Adrenal gland (tissue), 12 donors: ENCODE measurements around the gene NPR2. TPM values are rescaled to one million over a fixed set of nuclear protein-coding genes. Genes with fewer than 3 reads are reported as not detected.

Experiments used
- DNase-seq, 7 donors: peaks; one replicate each; pipeline ENCODE4 v3.0.0-alpha.2; 2019 to 2020
- H3K27ac ChIP-seq, 5 donors: fragments of 200-600 bp; sonication (generic) in 4 of 5; 1 replicate in 3 of 5; 2 replicates in 2 of 5; pipeline versions ENCODE4 v1.5.1 to v1.8.0; 2016 to 2020; ENCODE audit warnings: mild to moderate bottlenecking in 1 of 5
- H3K27me3 ChIP-seq: fragments of 200-600 bp; 2 replicates; pipeline ENCODE4 v1.8.0; 2021
- H3K36me3 ChIP-seq, 2 donors: fragments of 200-600 bp; replicated peaks in 1 of 2; 1 replicate in 1 of 2; 2 replicates in 1 of 2; pipeline versions ENCODE4 v1.5.1 to v1.8.0; 2018 to 2022
- H3K4me1 ChIP-seq, 2 donors: fragments of 200-600 bp; replicated peaks in 1 of 2; 1 replicate in 1 of 2; 2 replicates in 1 of 2; pipeline versions ENCODE4 v1.5.1 to v1.8.0; 2018 to 2021
- H3K4me3 ChIP-seq, 4 donors: fragments of 200-600 bp; sonication (generic) in 3 of 4; one replicate each; pipeline ENCODE4 v1.5.1; 2016 to 2018
- H3K9me3 ChIP-seq, 3 donors: fragments of 200-600 bp; sonication (generic) in 1 of 3; replicated peaks in 1 of 3; 1 replicate in 2 of 3; 2 replicates in 1 of 3; pipeline versions ENCODE4 v1.5.1 to v1.8.0; 2016 to 2021
- CTCF ChIP-seq, 6 experiments: fragments of 450-650 bp in 4 of 6; fragments of 200-600 bp in 2 of 6; sonication (generic) in 1 of 6; IDR thresholded peaks; 1 replicate in 5 of 6; 2 replicates in 1 of 6; pipeline versions ENCODE4 v1.5.1 to v1.8.0; 2016 to 2021; ENCODE audit warnings: antibody characterized with exemption in 6 of 6, mild to moderate bottlenecking in 2 of 6, moderate library complexity in 1 of 6
- POLR2A ChIP-seq, 2 donors: fragments of 450-650 bp; IDR thresholded peaks; one replicate each; pipeline ENCODE4 v1.6.1; 2017; ENCODE audit warnings: antibody characterized with exemption in 2 of 2, mild to moderate bottlenecking in 2 of 2, moderate library complexity in 1 of 2
- WGBS, 4 donors: extraction: QIAGEN DNeasy Blood & Tissue Kit in 2 of 4; methylation state at CpG; one replicate each; pipeline versions ENCODE4 v1.1.5 to v1.1.7; 2013 to 2017; 5-methylcytosine and 5-hydroxymethylcytosine counted together
- intact Hi-C, 2 donors: fragments of 100-400 bp; cut with DNase I; formaldehyde crosslinking; loops; one replicate each; pipeline versions ENCODE4 v1.14.1 to v1.15.0; 2022 to 2023
- polyA plus RNA-seq, 3 donors: library from polyadenylated mRNA; stranded (reverse); fragments of 200-250 nt in 2 of 3; fragments of 350-450 nt in 1 of 3; fragmentation: Illumina TruSeq in 1 of 3; extraction: RNeasy Lipid Tissue Mini Kit (QIAGEN cat#74804) in 1 of 3; gene quantifications; one replicate each; pipeline ENCODE4 v1.2.3, GENCODE V29; 2013 to 2014
- small RNA-seq, 2 donors: library from RNA; depleted of rRNA; stranded (forward); fragments of <200 nt; gene quantifications; one replicate each; pipeline ENCODE3, GENCODE V24; 2016
- total RNA-seq, 9 donors: library from RNA; depleted of rRNA in 4 of 9; stranded (reverse); fragments of >200 nt in 4 of 9; fragments of 120-200 nt in 1 of 9; fragmentation: NEBNext Ultra II Directional in 1 of 9; extraction: Animal tissue kit (Norgen Biotek cat#: 25700) in 1 of 9; gene quantifications; one replicate each; pipeline versions ENCODE4 v1.1.0 to v1.2.4, GENCODE V29; 2013 to 2023
- donor health status: healthy with polysubstance abuse.
- donor health status: Bipolar disorder and iron deficiency.
- donor health status: DM: yes; HTN: yes; CAD: no.
- donor health status: DM: no; HTN: no; CAD: no.
- donor health status: DM: no; HTN: no; CAD: no.
- donor health status: DM: yes; HTN: yes; CAD: no.

The NPR2 gene
- total and polyA plus RNA-seq, 12 donors: 5.6 to 69.9 (median 24.1) TPM

- H3K27ac ChIP-seq: no peak overlapping the region
- 91 to 96% (median 94%) methylated on average over 5 to 7 of the region's 7 CpGs for WGBS, 4 donors
These were observed 62.8 kb downstream of the NPR2 start for GRCh38 chr9:35854091-35854762.

DNA sequence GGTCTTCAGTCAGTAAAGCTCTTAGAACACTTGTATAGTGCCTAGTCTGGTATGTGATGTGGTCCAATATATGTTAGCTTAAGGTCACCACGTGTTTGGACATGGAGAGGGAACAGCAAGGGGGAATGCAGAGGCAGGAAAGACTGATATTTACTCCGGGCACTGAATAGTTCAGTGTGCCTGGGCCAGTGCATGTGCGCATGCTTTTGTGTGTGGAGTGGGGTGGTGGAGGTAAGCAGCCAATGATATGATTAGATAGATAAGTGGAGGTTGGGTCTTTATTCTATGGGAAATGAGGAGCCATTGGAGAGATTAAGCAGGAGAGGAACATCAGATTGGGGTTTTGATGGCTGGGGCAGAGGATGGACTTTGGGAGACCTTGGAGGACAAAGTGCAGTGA is 64.8 kb downstream of the NPR2 start:
- no peak overlapping the region for H3K4me3 ChIP-seq
- WGBS, 4 donors: 75 to 85% (median 79%) methylated on average over 3 of the region's 3 CpGs
- no peaks in the 10 kb centered on the region for H3K4me1 ChIP-seq
- no peak for DNase-seq
- no peaks in the 10 kb centered on the region for H3K9me3 ChIP-seq
- H3K36me3 ChIP-seq: no peaks in the 10 kb centered on the region
- H3K27ac ChIP-seq: no peak overlapping the region
- H3K27me3 ChIP-seq: no peaks in the 10 kb centered on the region
- TF ChIP-seq CTCF (IDR thresholded peaks at IDR 0.05) (no peak), POLR2A (IDR thresholded peaks at IDR 0.05) (no peak)
- intact Hi-C loops: no loop called here

More at GRCh38 chr9:35854091-35854762, 62.8 kb downstream of the NPR2 start:
- intact Hi-C loops: no loop called here
- H3K4me1 ChIP-seq: no peaks in the 10 kb centered on the region
- no peaks in the 10 kb centered on the region for H3K9me3 ChIP-seq
- DNase-seq: peak in 1 of 7 donors; percentile 27
- H3K27me3 ChIP-seq: no peaks in the 10 kb centered on the region
- no peaks in the 10 kb centered on the region for H3K36me3 ChIP-seq
- TF ChIP-seq POLR2A (IDR thresholded peaks at IDR 0.05) (no peak), CTCF (IDR thresholded peaks at IDR 0.05) (no peak)
- H3K4me3 ChIP-seq: no peak overlapping the region

DNA sequence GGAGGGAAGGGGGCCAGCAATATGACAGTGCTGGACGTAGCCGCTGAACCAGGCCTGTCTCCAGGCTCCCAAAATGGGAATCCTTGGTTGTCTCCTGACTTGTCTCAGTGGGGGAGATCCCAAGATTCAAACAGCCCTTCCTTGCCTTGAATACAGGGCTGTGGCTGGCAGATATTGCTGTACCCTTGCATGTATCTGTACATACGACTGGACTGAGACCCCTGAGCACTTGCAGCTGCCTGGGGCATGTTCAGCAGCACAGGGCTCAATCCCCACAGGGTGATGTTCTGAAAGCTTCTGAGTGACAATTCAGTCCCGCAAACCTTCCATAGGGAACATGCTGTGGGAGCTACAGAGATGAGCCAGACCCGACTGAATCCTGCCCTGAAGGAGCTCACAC is 65.5 kb downstream of the NPR2 start:
- Histone ChIP-seq H3K9me3 (no peaks in the 10 kb centered on the region), H3K27me3 (no peaks in the 10 kb centered on the region), H3K4me1 (no peaks in the 10 kb centered on the region), H3K4me3 (no peak overlapping the region), H3K36me3 (no peaks in the 10 kb centered on the region), H3K27ac (no peak overlapping the region)
- intact Hi-C loops: no loop called here
- WGBS, 4 donors: 84 to 91% (median 86%) methylated on average over 2 to 5 of the region's 5 CpGs
- peak in 2 of 7 donors; percentile 15 to 43 for DNase-seq
- TF ChIP-seq CTCF (IDR thresholded peaks at IDR 0.05) (no peak), POLR2A (IDR thresholded peaks at IDR 0.05) (no peak)

GRCh38 chr9:35858458-35858857 is 67.1 kb downstream of the NPR2 start:
- Histone ChIP-seq H3K9me3 (no peaks in the 10 kb centered on the region), H3K4me3 (no peak overlapping the region), H3K27me3 (no peaks in the 10 kb centered on the region), H3K36me3 (no peaks in the 10 kb centered on the region), H3K27ac (no peak overlapping the region), H3K4me1 (no peaks in the 10 kb centered on the region)
- WGBS, 4 donors: 75 to 79% (median 76%) methylated on average over 5 of the region's 5 CpGs
- DNase-seq: no peak
- TF ChIP-seq POLR2A (IDR thresholded peaks at IDR 0.05) (no peak), CTCF (IDR thresholded peaks at IDR 0.05) (no peak)
- intact Hi-C loops: no loop called here

Small RNA genes within 50 kb of the gene (small RNA-seq; reads per million reads assigned to genes)
- 0 to 0.36 reads per million in 2 donors for gene HINT2

Other genes with a start within 250 kb of the NPR2 start
- 100 to 1,000 TPM in 1 of 9 donors, 10 to 100 TPM in 8; 25.9 to 189 (median 56.5) TPM for gene TESK1, start 186.3 kb upstream of the NPR2 start, total RNA-seq
- gene TESK1, start 186.3 kb upstream of the NPR2 start, polyA plus RNA-seq: 100 to 1,000 TPM in 2 of 3 donors, 10 to 100 TPM in 1; 68.6 to 159 (median 152) TPM
- gene CD72, start 173.2 kb upstream of the NPR2 start, total RNA-seq: 1 to 10 TPM in 8 of 9 donors, under 1 TPM in 1; 0.69 to 8.0 (median 3.9) TPM
- 10 to 100 TPM in 1 of 3 donors, 1 to 10 TPM in 2; 1.3 to 18.5 (median 7.4) TPM for gene CD72, start 173.2 kb upstream of the NPR2 start, polyA plus RNA-seq
- gene SIT1, start 140.7 kb upstream of the NPR2 start, total RNA-seq: 1 to 10 TPM in 4 of 9 donors, under 1 TPM in 4, not detected in 1; 0.06 to 2.1 (median 0.86) TPM
- 1 to 10 TPM in 1 of 3 donors, under 1 TPM in 1, not detected in 1; 0.37 to 1.0 TPM for gene SIT1, start 140.7 kb upstream of the NPR2 start, polyA plus RNA-seq
- gene RMRP, start 133.6 kb upstream of the NPR2 start, total RNA-seq: over 10,000 TPM in 5 of 9 donors, 1,000 to 10,000 TPM in 3, 100 to 1,000 TPM in 1; 885 to 23,366 (median 10,611) TPM
- 1,000 to 10,000 TPM in 2 of 3 donors, not detected in 1; 1,807 to 2,186 TPM for gene RMRP, start 133.6 kb upstream of the NPR2 start, polyA plus RNA-seq
- gene CCDC107, start 133.3 kb upstream of the NPR2 start, total RNA-seq: 10 to 100 TPM; 27.9 to 55.0 (median 39.6) TPM
- 100 to 1,000 TPM in 2 of 3 donors, 10 to 100 TPM in 1; 53.6 to 198 (median 169) TPM for gene CCDC107, start 133.3 kb upstream of the NPR2 start, polyA plus RNA-seq
- 10 to 100 TPM in 1 of 9 donors, 1 to 10 TPM in 3, under 1 TPM in 5; 0.42 to 18.4 (median 0.96) TPM for gene ARHGEF39, start 126.4 kb upstream of the NPR2 start, total RNA-seq
- gene ARHGEF39, start 126.4 kb upstream of the NPR2 start, polyA plus RNA-seq: 1 to 10 TPM; 1.2 to 4.0 (median 1.5) TPM
- gene CA9, start 117.7 kb upstream of the NPR2 start, total RNA-seq: 10 to 100 TPM in 1 of 9 donors, 1 to 10 TPM in 5, under 1 TPM in 3; 0.28 to 13.7 (median 2.0) TPM
- 1 to 10 TPM in 2 of 3 donors, under 1 TPM in 1; 0.31 to 1.4 (median 1.3) TPM for gene CA9, start 117.7 kb upstream of the NPR2 start, polyA plus RNA-seq
- gene TPM2, start 101.7 kb upstream of the NPR2 start, total RNA-seq: 100 to 1,000 TPM; 188 to 654 (median 368) TPM
- 1,000 to 10,000 TPM in 2 of 3 donors, 100 to 1,000 TPM in 1; 462 to 1,472 (median 1,350) TPM for gene TPM2, start 101.7 kb upstream of the NPR2 start, polyA plus RNA-seq
- 100 to 1,000 TPM; 157 to 565 (median 372) TPM for gene TLN1, start 59.4 kb upstream of the NPR2 start, total RNA-seq
- 100 to 1,000 TPM; 165 to 232 (median 178) TPM for gene TLN1, start 59.4 kb upstream of the NPR2 start, polyA plus RNA-seq
- gene CREB3, start 58.9 kb upstream of the NPR2 start, total RNA-seq: 100 to 1,000 TPM in 1 of 9 donors, 10 to 100 TPM in 8; 47.0 to 142 (median 60.3) TPM
- 100 to 1,000 TPM in 1 of 3 donors, 10 to 100 TPM in 2; 47.6 to 113 (median 52.0) TPM for gene CREB3, start 58.9 kb upstream of the NPR2 start, polyA plus RNA-seq
- 10 to 100 TPM; 28.5 to 74.5 (median 52.4) TPM for gene GBA2, start 42.4 kb upstream of the NPR2 start, total RNA-seq
- 10 to 100 TPM; 42.4 to 84.8 (median 79.0) TPM for gene GBA2, start 42.4 kb upstream of the NPR2 start, polyA plus RNA-seq
- 10 to 100 TPM; 17.1 to 41.2 (median 23.3) TPM for gene RGP1, start 42.3 kb upstream of the NPR2 start, total RNA-seq
- 10 to 100 TPM in 2 of 3 donors, 1 to 10 TPM in 1; 6.4 to 24.7 (median 13.5) TPM for gene RGP1, start 42.3 kb upstream of the NPR2 start, polyA plus RNA-seq
- gene MSMP, start 37.3 kb upstream of the NPR2 start, total RNA-seq: 1 to 10 TPM in 2 of 9 donors, not detected in 7; 1.1 to 2.0 TPM
- gene MSMP, start 37.3 kb upstream of the NPR2 start, polyA plus RNA-seq: 1 to 10 TPM in 1 of 3 donors, under 1 TPM in 1, not detected in 1; 0.56 to 1.3 TPM
- 1 to 10 TPM in 8 of 9 donors, under 1 TPM in 1; 0.98 to 3.6 (median 2.3) TPM for gene SPAG8, start 20.7 kb downstream of the NPR2 start, total RNA-seq
- gene SPAG8, start 20.7 kb downstream of the NPR2 start, polyA plus RNA-seq: 1 to 10 TPM; 1.2 to 9.2 (median 4.2) TPM
- gene HINT2, start 23.5 kb downstream of the NPR2 start, total RNA-seq: 10 to 100 TPM; 27.6 to 99.6 (median 78.7) TPM
- gene HINT2, start 23.5 kb downstream of the NPR2 start, polyA plus RNA-seq: 100 to 1,000 TPM in 2 of 3 donors, 10 to 100 TPM in 1; 83.5 to 199 (median 119) TPM
- under 1 TPM in 1 of 9 donors, not detected in 8; 0.22 TPM for gene FAM221B, start 37.1 kb downstream of the NPR2 start, total RNA-seq
- under 1 TPM in 2 of 3 donors, not detected in 1; 0.07 to 0.16 TPM for gene FAM221B, start 37.1 kb downstream of the NPR2 start, polyA plus RNA-seq
- 10 to 100 TPM in 7 of 9 donors, 1 to 10 TPM in 2; 5.5 to 43.6 (median 17.5) TPM for gene TMEM8B, start 37.6 kb downstream of the NPR2 start, total RNA-seq
- gene TMEM8B, start 37.6 kb downstream of the NPR2 start, polyA plus RNA-seq: 10 to 100 TPM; 13.3 to 33.3 (median 23.2) TPM
- gene OR13J1, start 78.8 kb downstream of the NPR2 start, total RNA-seq: not detected
- gene OR13J1, start 78.8 kb downstream of the NPR2 start, polyA plus RNA-seq: not detected
- gene HRCT1, start 114.6 kb downstream of the NPR2 start, total RNA-seq: 1 to 10 TPM in 5 of 9 donors, under 1 TPM in 2, not detected in 2; 0.35 to 5.9 (median 1.9) TPM
- 1 to 10 TPM in 2 of 3 donors, not detected in 1; 1.1 to 1.5 TPM for gene HRCT1, start 114.6 kb downstream of the NPR2 start, polyA plus RNA-seq
- 1 to 10 TPM in 7 of 9 donors, under 1 TPM in 2; 0.54 to 3.6 (median 2.0) TPM for gene SPAAR, start 117.9 kb downstream of the NPR2 start, total RNA-seq
- gene SPAAR, start 117.9 kb downstream of the NPR2 start, polyA plus RNA-seq: 1 to 10 TPM; 2.0 to 3.3 (median 2.6) TPM
- not detected for gene OR2S2, start 166.6 kb downstream of the NPR2 start, total RNA-seq
- gene OR2S2, start 166.6 kb downstream of the NPR2 start, polyA plus RNA-seq: not detected
- gene RECK, start 245.3 kb downstream of the NPR2 start, total RNA-seq: 10 to 100 TPM in 5 of 9 donors, 1 to 10 TPM in 4; 6.7 to 15.8 (median 11.0) TPM
- gene RECK, start 245.3 kb downstream of the NPR2 start, polyA plus RNA-seq: 1 to 10 TPM; 4.1 to 9.4 (median 5.8) TPM